ENCODE measurements around the gene SIGLECL1.

Gene SIGLECL1

GRCh38 chr19:51210191-51210784, 40.6 kb upstream of the SIGLECL1 start:
- H3K4me3 ChIP-seq (ENCODE audit: low read depth, low read length): no peak overlapping the region
- TF ChIP-seq MYC (IDR thresholded peaks at IDR 0.05; ENCODE audit: low read depth, low read length) (no peak), POLR2A (IDR thresholded peaks at IDR 0.05; ENCODE audit: extremely low read depth, insufficient read length) (no peak)
- TF ChIP-seq, protein P1, sequence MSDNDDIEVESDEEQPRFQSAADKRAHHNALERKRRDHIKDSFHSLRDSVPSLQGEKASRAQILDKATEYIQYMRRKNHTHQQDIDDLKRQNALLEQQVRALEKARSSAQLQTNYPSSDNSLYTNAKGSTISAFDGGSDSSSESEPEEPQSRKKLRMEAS (IDR thresholded peaks at IDR 0.05; ENCODE audit: low read depth, low read length): no peak
- TF ChIP-seq, protein P2, sequence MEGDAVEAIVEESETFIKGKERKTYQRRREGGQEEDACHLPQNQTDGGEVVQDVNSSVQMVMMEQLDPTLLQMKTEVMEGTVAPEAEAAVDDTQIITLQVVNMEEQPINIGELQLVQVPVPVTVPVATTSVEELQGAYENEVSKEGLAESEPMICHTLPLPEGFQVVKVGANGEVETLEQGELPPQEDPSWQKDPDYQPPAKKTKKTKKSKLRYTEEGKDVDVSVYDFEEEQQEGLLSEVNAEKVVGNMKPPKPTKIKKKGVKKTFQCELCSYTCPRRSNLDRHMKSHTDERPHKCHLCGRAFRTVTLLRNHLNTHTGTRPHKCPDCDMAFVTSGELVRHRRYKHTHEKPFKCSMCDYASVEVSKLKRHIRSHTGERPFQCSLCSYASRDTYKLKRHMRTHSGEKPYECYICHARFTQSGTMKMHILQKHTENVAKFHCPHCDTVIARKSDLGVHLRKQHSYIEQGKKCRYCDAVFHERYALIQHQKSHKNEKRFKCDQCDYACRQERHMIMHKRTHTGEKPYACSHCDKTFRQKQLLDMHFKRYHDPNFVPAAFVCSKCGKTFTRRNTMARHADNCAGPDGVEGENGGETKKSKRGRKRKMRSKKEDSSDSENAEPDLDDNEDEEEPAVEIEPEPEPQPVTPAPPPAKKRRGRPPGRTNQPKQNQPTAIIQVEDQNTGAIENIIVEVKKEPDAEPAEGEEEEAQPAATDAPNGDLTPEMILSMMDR (IDR thresholded peaks at IDR 0.05; ENCODE audit: low read depth, low read length): no peak
- no peak for DNase-seq (ENCODE audit: low read depth)

DNA sequence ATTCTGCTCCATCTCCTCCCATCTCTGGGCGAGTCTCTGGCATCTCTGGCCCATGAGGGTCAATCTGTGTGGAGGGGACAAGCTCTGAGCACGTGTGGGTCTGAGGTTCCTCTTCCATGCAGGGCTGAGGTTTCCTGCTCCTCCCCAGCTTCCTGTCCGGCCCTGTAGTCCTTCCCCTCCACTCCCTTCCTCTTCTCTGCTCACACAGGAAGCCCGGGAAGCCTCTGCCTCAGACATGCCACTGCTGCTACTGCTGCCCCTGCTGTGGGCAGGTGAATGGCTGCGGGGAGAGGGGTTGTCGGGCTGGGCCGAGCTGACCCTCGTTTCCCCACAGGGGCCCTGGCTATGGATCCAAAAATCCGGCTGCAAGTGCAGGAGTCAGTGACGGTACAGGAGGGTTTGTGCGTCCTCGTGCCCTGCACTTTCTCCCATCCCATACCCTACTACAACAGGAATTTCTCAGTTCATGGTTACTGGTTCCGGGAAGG, 40.0 kb upstream of the SIGLECL1 start:
- TF ChIP-seq POLR2A (IDR thresholded peaks at IDR 0.05; ENCODE audit: extremely low read depth, insufficient read length): peak; percentile 41
- TF ChIP-seq MYC (IDR thresholded peaks at IDR 0.05; ENCODE audit: low read depth, low read length): peak; percentile 93
- TF ChIP-seq, protein P1 (IDR thresholded peaks at IDR 0.05; ENCODE audit: low read depth, low read length): peak; percentile 90
- H3K4me3 ChIP-seq (ENCODE audit: low read depth, low read length): peak overlapping the region; percentile 38
- DNase-seq (ENCODE audit: low read depth): peak; percentile 88

DNA sequence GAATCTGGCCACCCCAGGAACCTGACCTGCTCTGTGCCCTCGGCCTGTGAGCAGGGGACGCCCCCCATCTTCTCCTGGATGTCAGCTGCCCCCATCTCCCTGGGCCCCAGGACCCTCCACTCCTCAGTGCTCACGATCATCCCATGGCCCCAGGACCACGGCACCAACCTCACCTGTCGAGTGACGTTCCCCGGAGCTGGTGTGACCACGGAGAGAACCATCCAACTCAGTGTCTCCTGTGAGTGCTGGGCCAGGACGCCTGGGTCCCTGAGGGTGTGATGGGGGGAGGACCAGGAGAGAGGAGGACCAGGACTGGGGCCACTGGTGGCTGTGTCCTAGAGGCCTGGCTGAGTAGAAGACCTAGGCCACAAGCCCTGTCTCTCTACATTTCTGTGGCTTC, 39.0 kb upstream of the SIGLECL1 start:
- no peak for TF ChIP-seq MYC (IDR thresholded peaks at IDR 0.05; ENCODE audit: low read depth, low read length)
- no peak for TF ChIP-seq POLR2A (IDR thresholded peaks at IDR 0.05; ENCODE audit: extremely low read depth, insufficient read length)
- TF ChIP-seq, protein P2 (IDR thresholded peaks at IDR 0.05; ENCODE audit: low read depth, low read length): no peak
- TF ChIP-seq, protein P1 (IDR thresholded peaks at IDR 0.05; ENCODE audit: low read depth, low read length): no peak
- no peak for DNase-seq (ENCODE audit: low read depth)
- peak overlapping the region; percentile 38 for H3K4me3 ChIP-seq (ENCODE audit: low read depth, low read length)

- peak; percentile 54 for DNase-seq (ENCODE audit: low read depth)
- TF ChIP-seq MYC (IDR thresholded peaks at IDR 0.05; ENCODE audit: low read depth, low read length) (no peak), POLR2A (IDR thresholded peaks at IDR 0.05; ENCODE audit: extremely low read depth, insufficient read length) (no peak)
- TF ChIP-seq, protein P2 (IDR thresholded peaks at IDR 0.05; ENCODE audit: low read depth, low read length): no peak
- TF ChIP-seq, protein P1 (IDR thresholded peaks at IDR 0.05; ENCODE audit: low read depth, low read length): no peak
- H3K4me3 ChIP-seq (ENCODE audit: low read depth, low read length): no peak overlapping the region
Measured at GRCh38 chr19:51219307-51219706, 31.6 kb upstream of the SIGLECL1 start.

- TF ChIP-seq MYC (IDR thresholded peaks at IDR 0.05; ENCODE audit: low read depth, low read length): no peak
- TF ChIP-seq, protein P1 (IDR thresholded peaks at IDR 0.05; ENCODE audit: low read depth, low read length): no peak
- no peak for TF ChIP-seq POLR2A (IDR thresholded peaks at IDR 0.05; ENCODE audit: extremely low read depth, insufficient read length)
- TF ChIP-seq, protein P2 (IDR thresholded peaks at IDR 0.05; ENCODE audit: low read depth, low read length): no peak
- H3K4me3 ChIP-seq (ENCODE audit: low read depth, low read length): no peak overlapping the region
- no peak for DNase-seq (ENCODE audit: low read depth)
Measured at GRCh38 chr19:51219971-51220370, 30.9 kb upstream of the SIGLECL1 start.

- no peak overlapping the region for H3K4me3 ChIP-seq (ENCODE audit: low read depth, low read length)
Measured at GRCh38 chr19:51220996-51221395, 29.9 kb upstream of the SIGLECL1 start.

More at GRCh38 chr19:51220996-51221395, 29.9 kb upstream of the SIGLECL1 start:
- TF ChIP-seq POLR2A (IDR thresholded peaks at IDR 0.05; ENCODE audit: extremely low read depth, insufficient read length) (no peak), MYC (IDR thresholded peaks at IDR 0.05; ENCODE audit: low read depth, low read length) (no peak)
- TF ChIP-seq, protein P2 (IDR thresholded peaks at IDR 0.05; ENCODE audit: low read depth, low read length): no peak
- TF ChIP-seq, protein P1 (IDR thresholded peaks at IDR 0.05; ENCODE audit: low read depth, low read length): no peak
- no peak for DNase-seq (ENCODE audit: low read depth)
